Caki2 (cell line): ENCODE results near the gene PPM1M. TPM values are rescaled to one million over a fixed set of nuclear protein-coding genes. Genes with fewer than 3 reads are reported as not detected.

Experiments
- DNase-seq: peaks from one replicate; pipeline ENCODE4 v3.0.0-alpha.2; 2015; ENCODE audit warnings: low read depth
- in situ Hi-C: cut with HindIII; loops from 2 replicates; pipeline ENCODE4 v1.10.0; 2016; ENCODE audit warnings: low sequenced_read_pairs, low pct_unique_long_range_greater_than_20kb, mixed read lengths
- total RNA-seq: library from RNA; depleted of rRNA; stranded (reverse); fragments of >200 nt; shearing (Covaris generic); gene quantifications from 2 replicates; pipeline ENCODE4 v1.2.3, GENCODE V29; 2014; ENCODE audit warnings: low replicate concordance

PPM1M gene
- total RNA-seq, 1 experiment from 2014 or later, result 4.8 TPM

DNA sequence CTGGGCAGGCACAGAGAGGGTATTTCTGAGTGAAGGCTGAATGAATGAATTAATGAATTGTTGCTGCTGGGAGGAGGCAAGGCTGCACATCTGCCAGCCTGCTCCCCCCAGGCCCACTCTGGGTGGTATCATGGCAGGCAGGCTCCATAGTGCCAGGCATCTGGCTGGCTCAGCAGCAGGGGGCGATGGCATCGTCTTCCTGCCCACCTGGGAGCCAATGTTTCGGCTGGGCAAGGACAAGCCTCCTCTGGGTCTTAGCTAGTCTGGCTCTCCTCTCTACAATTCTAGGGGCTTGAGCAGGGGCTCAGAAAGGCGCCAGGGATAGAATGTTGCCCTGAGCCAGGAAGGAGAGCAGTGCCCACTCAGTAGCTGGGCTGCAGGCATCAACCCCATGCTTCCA is 18.4 kb upstream of the PPM1M start:
- in situ Hi-C loops, result no loop called here
- DNase-seq, result no peak

DNA sequence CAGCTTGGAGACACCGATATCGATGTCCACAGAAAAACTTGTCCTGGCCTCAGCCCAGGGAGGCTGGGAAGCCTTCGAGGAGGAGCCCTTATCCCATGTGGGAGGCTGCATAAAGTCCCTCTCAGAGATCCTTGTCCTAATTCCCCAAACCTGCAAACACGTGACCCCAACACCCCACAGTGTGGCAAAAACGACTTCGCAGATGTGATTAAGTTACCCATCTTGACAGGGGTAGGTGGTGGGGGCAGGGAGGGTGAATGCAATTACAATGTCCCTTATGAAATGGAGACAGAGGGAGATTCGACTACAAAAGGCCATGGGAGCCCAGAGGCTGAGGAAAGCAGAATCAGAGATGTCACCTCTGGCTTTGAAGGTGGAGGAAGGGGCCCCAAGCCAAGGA is 17.8 kb upstream of the PPM1M start:
- in situ Hi-C loops, result no loop called here
- DNase-seq, result no peak

DNA sequence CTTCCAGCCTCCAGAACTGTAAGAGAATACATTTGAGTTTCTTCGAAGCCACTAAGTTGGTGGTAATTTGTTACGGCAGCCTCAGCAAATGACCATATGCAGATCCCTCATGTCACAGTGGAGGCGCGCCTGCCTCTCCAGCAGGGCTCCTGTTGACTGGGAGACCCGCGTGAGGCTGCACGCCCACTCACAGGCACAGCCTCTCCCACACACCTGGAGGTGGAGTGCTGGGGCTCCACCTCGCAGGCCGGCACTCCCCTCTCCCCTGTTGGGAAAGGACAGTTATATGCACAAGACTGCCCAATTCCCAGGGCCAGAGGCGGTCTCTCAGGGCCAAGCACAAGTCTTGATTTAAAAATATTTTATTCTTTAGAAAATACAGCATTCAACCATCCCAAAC is 17.3 kb upstream of the PPM1M start:
- in situ Hi-C loops, result no loop called here
- no peak for DNase-seq

DNA sequence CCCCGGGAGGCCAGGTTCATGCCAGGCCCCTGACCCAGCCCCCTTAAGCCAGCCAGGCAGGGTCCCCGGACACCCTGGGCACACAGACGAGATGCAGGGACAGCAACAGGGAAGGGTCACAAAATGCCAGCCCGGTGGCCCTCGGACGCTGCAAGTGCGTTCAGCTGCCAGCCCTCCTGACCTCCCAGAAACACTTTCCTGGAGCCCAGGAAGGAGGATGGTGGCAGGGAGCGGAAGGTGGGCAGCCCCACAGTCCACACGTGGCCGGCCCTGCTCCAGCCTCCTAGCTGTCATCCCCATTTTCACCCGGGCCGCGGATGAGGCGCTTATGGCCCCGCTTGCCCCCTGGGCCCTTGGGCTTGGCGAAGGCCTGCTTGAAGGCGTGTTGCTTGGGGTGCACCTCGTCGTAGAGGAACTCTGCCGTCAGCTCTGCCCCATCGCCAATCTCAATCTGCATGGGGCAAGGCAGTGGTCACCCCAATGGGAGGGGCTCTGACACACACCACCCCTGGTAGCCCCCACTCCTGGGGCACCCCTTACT is 16.7 kb upstream of the PPM1M start:
- in situ Hi-C loops, result no loop called here
- no peak for DNase-seq

DNA sequence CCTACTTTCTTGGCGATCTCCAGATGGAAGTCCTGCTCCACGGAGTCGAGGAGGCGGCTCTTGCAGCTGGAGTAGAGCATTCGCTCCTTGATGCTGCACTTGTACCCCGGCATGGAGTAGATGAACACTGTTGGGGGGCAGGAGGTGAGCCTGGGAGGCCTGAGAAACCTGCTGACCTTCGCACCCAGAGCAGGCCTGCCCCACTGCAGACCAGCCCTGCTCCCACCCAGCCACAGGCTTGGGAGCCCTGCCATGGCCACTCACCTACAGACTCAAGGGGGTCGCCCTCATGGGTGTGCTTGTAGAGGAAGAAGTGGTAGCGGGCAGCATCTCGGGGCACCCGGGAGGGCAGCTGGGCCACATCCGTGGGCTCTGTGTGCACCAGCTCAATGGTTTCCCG is 15.9 kb upstream of the PPM1M start:
- DNase-seq, result no peak
- in situ Hi-C loops, result no loop called here

DNA sequence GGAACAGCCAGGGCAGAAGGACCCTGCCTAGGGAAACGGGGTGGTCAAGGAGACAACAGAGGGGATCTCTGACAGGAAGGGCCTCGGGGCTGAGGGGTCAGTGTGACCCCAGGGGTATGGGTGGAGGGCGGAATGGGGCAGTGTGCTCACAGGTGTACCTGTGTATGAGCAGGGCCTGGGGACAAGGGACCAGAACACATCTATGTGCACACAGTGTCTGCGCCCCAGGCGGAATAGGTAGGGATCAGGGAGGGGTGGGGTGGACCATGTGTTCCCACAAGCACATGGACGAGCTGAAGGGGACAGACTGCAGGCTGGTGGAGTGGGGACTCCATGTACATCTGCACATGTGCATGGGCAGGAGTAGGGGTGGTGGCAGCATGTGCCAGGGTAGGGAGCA is 15.1 kb upstream of the PPM1M start:
- no peak for DNase-seq
- in situ Hi-C loops, result no loop called here

DNA sequence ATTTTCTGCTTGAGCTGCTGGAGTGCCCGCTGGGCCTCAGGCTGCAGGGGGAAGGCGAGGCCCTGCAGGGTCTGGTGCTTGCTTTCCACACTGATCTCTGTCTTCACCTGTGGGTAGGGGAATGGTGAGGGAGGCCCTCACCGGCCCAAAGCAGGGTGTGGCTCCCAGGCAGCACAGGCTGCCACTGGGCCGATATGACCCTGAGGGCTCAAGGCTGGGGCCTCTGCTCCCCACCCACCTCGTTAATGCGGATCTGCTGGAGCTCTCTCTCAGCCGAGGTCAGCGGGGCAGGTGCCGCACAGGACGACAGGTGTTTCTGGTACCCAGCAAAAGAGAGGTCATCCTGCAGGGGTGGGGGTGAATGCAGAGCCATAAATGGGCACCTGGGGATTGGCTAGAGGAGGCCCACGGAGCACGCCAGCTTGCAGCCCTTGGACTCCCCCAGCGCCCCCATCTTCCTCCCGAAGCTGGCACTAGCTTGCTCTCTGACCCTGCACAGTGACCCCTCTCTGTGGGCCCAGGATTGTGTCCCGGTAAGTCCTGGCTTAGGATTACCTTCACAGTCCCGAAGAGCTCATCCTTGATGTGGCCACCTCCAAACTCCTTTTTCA is 14.6 kb upstream of the PPM1M start:
- DNase-seq, result no peak
- in situ Hi-C loops, result no loop called here

DNA sequence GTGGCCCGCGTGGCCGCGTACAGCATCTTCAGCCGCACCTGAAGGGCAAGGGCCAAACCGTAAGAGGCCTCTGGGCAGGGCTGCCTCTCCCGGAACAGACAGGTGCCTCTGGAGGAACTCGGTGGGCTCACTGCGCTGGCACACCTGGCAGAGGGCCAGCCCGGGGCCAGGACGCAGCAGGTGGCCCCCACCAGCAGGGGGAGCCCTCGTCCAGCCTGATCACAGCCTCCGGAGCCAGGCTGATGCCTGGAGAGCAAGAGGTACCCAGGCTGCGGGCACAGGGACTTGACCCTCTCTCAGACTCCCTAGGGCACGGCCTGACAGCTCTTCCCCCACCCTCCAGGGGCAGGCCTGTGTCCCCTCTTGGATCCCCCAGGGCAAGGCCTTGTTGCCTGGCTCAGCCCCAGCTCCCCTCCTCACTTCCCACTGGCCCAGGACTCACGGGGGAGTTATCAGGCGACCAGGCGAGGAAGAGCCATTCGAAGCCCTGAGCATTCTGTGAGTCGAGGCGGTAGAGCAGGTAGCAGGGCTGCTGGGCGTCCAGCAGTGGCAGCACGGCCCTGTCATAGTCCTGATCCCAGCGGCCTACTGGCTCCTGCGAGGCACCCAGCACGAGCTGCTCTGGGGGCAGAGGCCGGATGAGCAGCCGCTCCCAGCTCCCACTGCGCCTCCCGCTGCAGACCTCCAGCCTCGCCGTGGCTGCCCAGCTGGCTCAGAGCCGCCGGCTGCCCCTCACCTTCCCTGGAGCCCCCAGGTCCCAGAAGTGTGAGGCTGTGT is 13.9 kb upstream of the PPM1M start:
- peak; percentile 14 for DNase-seq

DNA sequence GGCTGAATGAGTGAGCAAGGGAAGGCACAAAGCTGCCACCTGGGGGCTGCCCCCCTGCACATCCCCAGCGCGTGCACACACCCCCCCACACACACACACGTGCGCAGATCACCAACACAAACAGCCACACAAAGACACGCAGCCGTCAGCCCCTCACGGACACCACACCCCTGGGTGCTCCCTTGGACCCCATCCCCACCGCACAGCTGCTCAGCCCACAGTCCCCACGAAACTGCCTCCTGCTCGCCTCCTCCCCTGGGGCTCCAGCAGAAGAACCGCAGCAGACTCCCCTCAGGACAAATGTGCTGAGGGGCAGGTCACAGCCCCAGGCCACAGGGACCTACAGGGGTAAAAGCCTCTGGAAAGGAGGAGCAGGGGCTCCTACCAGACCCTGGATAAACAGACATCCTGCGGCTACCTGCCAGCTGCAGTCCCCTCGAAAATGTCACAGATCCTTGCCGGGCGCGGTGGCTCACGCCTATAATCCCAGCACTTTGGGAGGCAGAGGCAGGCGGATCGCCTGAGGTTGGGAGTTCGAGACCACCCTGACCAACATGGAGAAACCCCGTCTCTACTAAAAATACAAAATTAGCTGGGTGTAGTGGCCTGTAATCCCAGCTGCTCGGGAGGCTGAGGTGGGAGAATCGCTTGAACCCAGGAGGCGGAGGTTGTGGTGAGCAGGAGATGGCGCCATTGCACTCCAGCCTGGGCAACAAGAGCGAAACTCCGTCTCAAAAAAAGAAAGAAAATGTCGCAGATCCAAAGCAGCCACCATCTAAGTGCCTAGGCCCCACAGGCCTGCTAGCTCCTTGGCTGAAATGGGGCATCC is 13.1 kb upstream of the PPM1M start:
- in situ Hi-C loops, result no loop called here
- no peak for DNase-seq

More for the DNA sequence above, 13.9 kb upstream of the PPM1M start:
- in situ Hi-C loops, result no loop called here

DNA sequence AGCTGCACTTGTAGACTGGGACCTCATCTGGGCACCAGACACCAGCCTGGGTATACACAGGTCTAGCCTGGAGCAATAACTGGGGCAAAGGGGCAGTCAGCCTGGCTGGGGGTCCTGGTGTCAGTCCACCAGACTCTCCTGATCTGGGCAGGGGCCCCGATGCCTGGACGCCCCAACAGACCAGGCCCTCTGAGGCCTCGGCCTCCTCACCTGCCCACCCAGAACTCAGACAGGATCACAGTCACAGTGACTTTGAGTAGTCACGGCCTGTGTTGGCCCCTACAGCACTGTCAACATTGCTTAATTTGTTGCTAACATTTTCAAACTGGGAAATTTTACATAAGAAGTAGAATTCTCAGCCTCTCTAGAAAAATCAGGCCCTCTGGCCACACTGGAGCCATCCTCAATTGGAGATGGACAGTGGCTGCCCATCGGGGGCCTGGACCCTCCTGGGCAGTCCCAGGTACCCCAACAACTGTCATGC is 12.4 kb upstream of the PPM1M start:
- in situ Hi-C loops, result no loop called here
- no peak for DNase-seq

DNA sequence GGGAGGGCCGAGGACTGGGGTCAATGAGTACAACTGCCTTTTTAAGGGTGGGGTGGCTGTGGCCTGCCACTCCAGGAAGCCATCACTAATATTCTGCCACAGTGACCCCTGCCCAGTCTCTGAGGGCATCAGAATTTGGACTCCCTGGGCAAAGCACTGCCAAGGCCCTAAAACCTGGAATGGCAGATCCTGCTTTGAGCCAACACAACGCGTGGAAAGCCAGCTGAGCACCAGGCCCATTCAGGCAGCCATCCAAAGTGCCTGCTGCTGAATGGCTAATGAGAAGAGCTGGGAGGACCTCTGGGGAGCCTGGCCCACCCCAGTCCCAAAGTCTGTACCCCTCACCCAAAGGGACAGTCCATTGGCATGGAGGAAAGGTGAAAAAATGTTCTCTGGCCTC is 11.6 kb upstream of the PPM1M start:
- no peak for DNase-seq
- in situ Hi-C loops, result no loop called here

DNA sequence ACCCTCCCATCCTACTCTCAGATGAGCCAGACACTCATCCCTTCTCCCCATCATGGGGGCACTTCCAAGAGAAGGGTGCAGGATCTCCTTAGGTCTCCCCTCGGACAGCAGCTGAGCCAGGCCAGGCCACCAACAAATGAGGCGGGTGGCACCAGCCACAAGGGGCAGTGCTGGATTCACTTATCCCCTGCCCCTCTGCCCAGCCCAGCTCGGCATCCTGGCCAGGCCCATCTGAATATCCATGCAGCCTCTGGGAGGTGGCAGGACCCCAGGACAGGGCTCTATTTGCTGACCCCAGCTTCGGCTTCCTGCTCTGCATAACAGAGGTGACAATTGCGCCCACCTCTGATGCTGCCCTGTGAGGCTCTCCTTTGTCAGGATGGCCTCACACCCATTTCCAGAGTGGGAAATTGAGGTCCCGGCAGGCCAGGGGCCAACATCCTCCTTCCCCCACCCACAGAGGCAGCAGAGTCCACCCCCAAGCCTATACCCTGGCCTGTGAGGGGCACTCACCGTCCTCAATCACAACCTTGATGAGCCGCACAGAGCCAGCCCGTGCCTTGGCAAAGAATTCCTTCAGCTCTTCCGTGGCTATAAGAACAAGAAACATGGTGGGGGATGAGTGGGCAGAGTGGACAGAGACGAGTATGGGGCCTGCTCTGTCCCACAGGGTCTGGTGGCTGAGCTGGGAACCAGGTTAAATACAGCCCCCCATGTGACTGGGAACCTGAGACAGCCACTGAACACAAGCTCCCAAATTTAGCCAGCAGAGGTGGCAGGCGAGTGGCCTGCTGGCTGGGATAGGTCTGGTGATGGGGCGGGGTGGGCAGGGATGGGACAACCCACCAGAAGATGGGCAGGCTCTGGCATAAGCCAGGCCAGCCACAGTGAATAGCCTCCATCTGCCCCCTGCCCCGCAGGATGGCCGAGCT is 10.8 kb upstream of the PPM1M start:
- in situ Hi-C loops, result no loop called here

DNA sequence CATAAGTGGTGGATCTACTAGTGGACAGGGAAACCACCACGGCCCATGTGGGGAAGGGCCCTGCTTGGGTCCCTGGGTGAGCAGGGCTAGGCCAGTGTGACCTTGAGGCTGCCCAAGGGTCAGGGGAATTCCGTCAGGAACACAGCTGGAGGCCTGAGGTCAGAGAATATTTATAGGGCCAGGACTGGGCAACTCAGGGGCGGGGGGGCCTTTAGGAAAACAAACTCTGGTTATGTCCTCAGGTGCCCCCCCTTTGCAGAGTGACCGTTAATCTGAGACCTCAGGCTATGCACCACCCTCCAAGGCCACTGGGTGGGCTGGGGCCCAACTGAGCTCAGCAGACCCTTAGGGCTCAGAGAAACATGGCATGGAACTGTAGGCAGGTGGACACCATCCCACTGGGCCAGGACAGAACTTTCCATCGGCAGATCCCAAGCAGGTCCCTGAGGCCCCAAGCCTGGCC is 9.1 kb upstream of the PPM1M start:
- no peak for DNase-seq
- in situ Hi-C loops, result no loop called here

More for the DNA sequence above, 10.8 kb upstream of the PPM1M start:
- no peak for DNase-seq

DNA sequence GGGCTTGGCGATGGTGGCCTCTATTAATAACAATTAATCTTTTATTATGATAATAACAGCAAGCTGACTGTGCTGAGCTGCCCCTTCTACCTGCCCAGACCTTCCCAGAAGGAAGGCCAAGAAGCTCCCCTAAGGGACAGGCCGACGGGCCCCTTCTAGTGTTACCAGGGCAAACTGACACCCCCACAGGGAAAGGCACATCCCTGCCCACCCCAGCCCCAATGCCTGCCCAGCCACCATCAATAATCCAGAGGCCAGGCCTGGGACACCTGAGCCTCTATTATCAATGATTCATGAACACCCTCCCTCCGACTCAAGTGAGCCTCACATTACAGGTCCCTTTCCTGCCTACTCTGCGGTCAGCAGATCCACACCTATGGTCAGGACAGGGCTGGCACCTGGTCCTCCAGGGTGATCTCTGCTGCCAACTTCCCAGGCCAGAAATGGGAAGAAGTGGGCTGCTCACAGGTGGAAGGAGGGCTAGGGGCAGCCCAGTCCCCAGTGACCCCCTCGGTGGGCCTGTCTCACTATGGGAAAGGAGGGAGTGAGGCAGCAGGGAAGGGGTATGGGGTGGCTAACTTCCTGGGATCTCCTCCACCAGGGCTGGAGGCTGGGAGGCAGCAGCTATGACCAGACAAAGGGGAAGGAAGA is 8.4 kb upstream of the PPM1M start:
- in situ Hi-C loops, result no loop called here
- DNase-seq, result no peak

DNA sequence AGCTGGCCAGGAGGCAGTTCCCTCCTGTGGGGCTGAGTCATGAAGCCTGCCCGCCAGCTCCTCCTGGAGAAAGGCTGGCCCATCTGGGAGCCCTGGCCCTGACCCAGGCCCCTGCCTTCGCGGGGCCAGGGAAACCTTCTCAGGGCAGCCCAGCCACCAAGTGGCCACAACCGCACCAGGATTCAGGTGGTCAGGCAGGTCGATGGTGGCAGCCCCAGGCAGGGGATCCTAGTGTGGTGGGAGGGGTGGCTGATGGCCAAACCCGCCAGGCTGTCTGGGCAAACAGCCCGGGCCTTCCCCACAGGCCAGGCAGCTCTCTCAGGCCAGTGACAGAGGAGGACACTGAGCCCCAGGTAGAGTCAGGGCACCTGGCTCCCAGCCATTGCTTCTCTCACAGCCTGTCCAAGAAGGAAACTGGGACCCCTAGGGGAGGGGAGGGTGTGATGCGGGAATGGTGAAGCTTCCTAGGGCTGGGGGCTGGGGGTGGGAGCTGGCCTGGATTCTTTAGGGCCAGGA is 7.8 kb upstream of the PPM1M start:
- DNase-seq, result peak; percentile 80
- in situ Hi-C loops, result no loop called here

DNA sequence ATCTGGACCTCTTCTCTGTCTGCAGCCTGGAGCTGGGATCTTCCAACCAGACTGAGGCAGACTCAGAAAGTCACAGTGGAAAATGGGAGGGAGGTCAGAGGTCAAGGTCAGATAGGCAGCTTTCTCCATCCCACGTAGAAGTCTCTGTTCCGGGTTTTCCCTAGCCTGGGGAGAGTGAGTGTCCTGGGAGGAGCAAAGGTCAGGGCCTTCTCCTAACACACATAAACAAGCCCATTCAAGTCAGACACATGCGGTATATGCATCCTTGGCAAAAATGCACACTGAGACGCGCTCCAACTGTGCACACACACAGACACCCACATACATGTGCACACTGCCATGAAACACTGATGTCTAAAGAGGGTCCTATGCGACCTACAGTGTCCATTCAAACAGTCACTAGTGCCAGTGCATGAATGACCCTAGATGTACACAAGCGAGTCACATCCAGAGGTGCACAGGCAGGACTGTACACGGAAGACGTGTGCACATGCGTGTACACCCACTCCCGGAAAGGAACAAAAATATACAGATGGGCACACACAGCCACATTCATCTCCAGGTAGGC is 7.3 kb upstream of the PPM1M start:
- in situ Hi-C loops, result no loop called here
- DNase-seq, result no peak
